Hepatocyte (in vitro differentiated cells): ENCODE data around the gene PAFAH1B2.

Source experiments
- CTCF ChIP-seq: fragments of 200-600 bp; sonication (generic); IDR thresholded peaks from 2 replicates; pipeline ENCODE4 v1.5.1; 2016; ENCODE audit warnings: antibody characterized with exemption, mild to moderate bottlenecking; ENCODE audit not compliant: poor library complexity
- EZH2 ChIP-seq: fragments of 200-600 bp; sonication (generic); IDR thresholded peaks from 2 replicates; pipeline ENCODE4 v1.6.1; 2016; ENCODE audit warnings: antibody characterized with exemption, mild to moderate bottlenecking, borderline replicate concordance

- no peak for TF ChIP-seq CTCF
- no peak for TF ChIP-seq EZH2
These were observed 31.7 kb downstream of the PAFAH1B2 start for GRCh38 chr11:117175781-117176180.
